AG09309 (cell line): Measurements from ENCODE around the gene KIF26A.
"Not testable (repeated sequence)": the region's sequence is repeated elsewhere in the genome, so short reads cannot be mapped to it uniquely, and the experiment has no call there.

ENCODE experiments used
- DNase-seq: peaks from one replicate; pipeline ENCODE4 v3.0.0-alpha.2; 2010; ENCODE audit warnings: low read depth
- H3K4me3 ChIP-seq: 2 replicates; pipeline ENCODE4 v1.5.1; 2011; ENCODE audit warnings: mild to moderate bottlenecking, low read depth, low read length, moderate library complexity; ENCODE audit not compliant: control insufficient read depth
- TF ChIP-seq, protein P1 (sequence below): IDR thresholded peaks from 2 replicates; pipeline ENCODE4 v1.5.1; 2011; ENCODE audit warnings: mild to moderate bottlenecking, low read depth, low read length, inconsistent platforms; ENCODE audit not compliant: insufficient read depth, control insufficient read depth; ENCODE audit errors: missing control alignments

KIF26A gene

DNA sequence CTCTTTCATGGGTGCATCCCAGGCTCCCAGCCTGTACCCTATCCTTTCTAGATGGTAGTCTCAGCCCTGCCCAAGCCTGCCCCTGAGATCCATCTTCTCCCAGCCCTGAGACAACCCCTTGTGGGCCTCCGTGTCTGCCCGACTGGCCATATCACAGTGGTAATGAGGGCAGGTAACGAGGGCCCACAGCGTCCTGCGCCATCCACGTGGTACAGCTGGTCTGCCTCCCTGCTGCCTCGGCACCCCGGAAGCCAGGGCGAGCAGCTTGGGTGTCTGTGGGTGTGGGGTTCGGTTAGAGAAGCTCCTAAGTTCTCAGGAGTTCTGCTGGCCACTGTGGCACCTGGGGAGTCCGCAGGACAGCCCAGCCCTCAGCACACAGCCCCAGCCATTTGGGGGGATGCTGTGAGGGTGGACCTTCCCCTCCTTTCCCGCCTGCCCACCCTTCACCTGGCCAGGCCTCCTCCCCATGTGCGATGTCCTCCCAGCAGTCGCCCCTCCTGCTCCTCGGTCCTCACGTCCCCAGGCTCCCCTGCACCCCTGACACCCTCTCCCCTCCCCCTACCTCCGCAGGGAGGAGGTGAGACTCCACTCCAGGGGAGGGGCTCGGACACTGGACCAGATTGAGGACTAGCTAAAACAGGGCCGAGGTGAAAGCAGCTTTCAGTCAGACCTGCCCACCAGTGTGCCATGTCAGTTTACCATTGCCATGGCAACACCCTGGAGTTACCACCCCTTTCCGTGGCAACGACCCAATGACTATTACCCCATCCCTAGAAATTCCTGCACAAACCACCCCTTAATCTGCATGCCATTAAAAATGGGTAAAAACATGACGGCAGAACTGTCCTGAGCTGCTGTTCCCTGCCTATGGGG lies 69.0 kb downstream of the KIF26A start:
- no peak overlapping the region for H3K4me3 ChIP-seq
- TF ChIP-seq, protein P1, sequence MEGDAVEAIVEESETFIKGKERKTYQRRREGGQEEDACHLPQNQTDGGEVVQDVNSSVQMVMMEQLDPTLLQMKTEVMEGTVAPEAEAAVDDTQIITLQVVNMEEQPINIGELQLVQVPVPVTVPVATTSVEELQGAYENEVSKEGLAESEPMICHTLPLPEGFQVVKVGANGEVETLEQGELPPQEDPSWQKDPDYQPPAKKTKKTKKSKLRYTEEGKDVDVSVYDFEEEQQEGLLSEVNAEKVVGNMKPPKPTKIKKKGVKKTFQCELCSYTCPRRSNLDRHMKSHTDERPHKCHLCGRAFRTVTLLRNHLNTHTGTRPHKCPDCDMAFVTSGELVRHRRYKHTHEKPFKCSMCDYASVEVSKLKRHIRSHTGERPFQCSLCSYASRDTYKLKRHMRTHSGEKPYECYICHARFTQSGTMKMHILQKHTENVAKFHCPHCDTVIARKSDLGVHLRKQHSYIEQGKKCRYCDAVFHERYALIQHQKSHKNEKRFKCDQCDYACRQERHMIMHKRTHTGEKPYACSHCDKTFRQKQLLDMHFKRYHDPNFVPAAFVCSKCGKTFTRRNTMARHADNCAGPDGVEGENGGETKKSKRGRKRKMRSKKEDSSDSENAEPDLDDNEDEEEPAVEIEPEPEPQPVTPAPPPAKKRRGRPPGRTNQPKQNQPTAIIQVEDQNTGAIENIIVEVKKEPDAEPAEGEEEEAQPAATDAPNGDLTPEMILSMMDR: no peak
- DNase-seq: no peak

DNA sequence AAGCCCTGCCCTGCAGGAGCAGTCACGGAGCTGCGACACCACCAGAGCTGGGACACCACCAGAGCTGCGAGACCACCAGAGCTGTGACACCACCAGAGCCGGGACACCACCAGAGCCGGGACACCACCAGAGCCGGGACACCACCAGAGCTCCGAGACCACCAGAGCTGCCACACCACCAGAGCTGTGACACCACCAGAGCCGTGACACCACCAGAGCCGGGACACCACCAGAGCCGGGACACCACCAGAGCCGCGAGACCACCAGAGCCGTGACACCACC lies 69.6 kb downstream of the KIF26A start:
- H3K4me3 ChIP-seq, DNase-seq: not testable (repeated sequence)

DNA sequence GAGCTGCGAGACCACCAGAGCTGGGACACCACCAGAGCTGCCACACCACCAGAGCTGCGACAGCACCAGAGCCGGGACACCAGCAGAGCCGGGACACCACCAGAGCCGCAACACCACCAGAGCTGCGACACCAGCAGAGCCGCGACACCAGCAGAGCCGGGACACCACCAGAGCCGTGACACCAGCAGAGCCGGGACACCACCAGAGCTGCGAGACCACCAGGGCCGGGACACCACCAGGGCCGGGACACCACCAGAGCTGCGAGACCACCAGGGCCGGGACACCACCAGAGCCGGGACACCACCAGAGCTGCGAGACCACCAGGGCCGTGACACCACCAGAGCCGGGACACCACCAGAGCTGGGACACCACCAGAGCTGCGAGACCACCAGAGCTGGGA lies 69.9 kb downstream of the KIF26A start:
- DNase-seq, H3K4me3 ChIP-seq: not testable (repeated sequence)

DNA sequence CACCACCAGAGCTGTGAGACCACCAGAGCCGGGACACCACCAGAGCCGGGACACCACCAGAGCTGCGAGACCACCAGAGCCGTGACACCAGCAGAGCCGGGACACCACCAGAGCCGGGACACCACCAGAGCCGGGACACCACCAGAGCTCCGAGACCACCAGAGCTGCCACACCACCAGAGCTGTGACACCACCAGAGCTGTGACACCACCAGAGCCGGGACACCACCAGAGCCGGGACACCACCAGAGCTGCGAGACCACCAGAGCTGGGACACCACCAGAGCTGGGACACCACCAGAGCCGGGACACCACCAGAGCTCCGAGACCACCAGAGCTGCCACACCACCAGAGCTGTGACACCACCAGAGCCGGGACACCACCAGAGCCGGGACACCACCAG lies 70.7 kb downstream of the KIF26A start:
- DNase-seq, H3K4me3 ChIP-seq: not testable (repeated sequence)

DNA sequence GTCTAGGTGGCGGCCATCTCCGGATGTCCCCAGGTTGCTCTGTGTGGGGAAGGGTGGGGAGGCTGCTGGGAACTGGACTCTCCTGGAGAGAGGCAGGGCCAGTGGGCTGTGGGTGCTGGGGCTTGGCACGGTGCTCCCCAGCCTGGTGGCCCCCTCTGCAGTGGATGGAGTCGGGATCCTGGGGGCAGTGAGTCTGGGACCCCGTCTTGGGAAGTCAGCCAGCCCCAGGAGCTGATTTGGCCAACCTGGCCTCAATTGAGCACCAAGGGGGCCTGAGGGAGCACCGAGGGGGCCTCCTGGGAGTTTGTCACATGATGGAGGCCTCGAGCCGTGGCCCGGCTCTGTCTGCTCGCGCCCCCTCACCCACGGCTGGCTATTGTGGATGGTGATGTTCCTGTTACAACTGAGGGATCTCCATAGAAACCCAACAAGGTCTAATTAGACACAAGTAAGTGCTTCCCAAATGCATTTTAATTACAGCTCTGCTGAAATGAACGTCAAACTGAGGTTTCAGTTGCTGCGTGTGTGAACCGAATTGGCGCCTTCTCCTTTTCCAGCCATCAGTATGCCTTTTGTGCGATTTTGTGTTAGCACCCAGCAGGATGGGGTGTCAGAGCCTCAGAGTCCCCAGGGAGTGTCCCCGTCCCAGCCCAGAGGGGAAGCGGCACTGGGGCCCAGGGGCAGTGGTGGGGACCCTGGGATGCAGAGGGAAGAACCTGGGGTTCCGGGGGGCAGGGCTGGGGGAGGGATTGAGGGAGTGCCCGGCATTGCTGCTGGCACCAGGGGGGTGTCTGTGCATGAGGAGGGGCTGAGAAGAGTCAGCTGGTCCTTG lies 71.8 kb downstream of the KIF26A start:
- no peak overlapping the region for H3K4me3 ChIP-seq
- TF ChIP-seq, protein P1: no peak
- DNase-seq: no peak

DNA sequence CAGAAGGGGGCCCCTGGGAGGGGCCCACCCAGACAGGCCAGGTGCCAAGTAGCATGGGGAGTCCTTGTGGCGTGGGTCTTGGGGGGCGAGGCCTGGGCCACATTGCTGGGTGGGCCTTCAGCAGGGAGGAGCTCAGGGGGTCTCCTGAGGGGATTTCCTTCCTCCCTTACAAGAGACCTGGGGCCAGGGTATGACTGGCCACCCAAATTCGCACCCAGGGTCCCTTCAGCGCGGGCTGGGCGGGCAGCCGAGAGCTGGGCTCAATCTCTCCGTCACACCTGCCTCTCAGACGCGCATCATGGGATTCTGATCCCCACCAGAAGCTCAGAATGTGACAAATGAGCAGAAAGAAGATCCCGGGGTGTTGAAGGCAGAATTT lies 72.4 kb downstream of the KIF26A start:
- H3K4me3 ChIP-seq: no peak overlapping the region
- TF ChIP-seq, protein P1: no peak
- no peak for DNase-seq

DNA sequence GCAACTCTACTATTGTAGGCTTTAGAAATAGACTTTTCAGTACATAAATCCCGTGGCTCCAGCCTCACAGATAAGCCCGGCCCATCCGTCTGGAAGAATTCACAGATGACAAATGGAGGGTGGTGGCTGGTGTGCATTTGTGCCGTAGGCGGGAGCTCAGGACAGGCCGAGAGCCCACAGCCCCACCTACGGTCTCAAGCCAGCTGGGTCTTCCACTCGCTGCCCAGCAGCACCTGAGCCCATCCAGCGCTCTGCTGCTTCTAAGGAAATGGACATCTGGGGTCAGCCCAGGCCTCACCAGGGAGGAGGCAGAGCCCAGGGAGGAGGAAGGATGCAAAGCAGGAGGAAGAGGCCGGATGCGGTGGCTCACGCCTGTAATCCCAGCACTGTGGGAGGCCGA lies 72.8 kb downstream of the KIF26A start:
- no peak overlapping the region for H3K4me3 ChIP-seq
- no peak for DNase-seq
- TF ChIP-seq, protein P1: no peak

DNA sequence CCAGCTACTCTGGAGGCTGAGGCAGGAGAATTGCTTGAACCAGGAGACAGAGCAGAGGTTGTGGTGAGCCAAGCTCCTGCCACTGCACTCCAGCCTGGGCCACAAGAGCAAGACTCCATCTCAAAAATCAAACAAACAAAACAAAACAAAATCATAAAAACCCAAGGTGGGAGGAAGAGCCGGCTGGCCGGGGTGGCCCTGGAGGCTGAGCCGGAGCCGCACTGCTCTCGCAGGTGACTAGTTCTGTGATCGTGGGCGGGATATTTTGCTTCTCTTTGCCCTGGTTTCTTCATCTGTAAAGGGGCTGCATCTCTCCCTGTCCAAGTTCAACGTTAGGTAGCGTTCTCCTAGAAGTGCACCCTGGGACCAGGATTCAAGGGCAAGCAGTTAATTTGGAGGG lies 73.4 kb downstream of the KIF26A start:
- DNase-seq: no peak
- H3K4me3 ChIP-seq: no peak overlapping the region
- TF ChIP-seq, protein P1: no peak
